CD4-positive, alpha-beta T cell treated with Interferon gamma for 1 hour (primary cell): Measurements from ENCODE around the gene NOP9.

Experiments used
- DNase-seq: peaks from one replicate; pipeline ENCODE4 v3.0.0-alpha.2; 2020

The NOP9 gene

DNA sequence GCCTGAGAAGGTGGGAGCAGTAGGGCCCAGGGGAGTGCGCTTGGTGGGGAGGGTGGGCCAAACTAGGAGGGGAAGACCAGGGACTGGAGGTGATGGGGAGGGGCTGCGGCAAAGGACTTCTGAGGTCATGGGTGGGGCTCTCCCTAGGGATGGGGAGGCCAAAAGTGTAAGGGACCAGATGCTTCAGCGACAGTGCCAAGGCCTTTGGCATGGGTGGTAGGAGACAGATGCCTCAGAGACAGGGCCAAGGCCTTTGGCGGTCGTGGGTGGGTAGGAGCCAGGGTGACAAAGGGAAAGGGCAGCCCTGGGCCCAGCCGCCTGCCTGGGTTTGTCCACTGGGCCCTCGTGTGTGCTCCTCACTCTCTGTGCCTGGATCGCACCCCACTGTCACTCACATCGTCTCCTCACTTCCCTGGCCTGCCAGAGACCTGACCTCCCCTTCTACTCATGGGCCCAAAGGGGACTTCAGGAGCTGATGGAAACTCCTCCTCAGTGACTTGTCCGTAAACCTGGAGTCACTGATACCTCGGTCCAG lies 15.1 kb upstream of the NOP9 start:
- no peak for DNase-seq

DNA sequence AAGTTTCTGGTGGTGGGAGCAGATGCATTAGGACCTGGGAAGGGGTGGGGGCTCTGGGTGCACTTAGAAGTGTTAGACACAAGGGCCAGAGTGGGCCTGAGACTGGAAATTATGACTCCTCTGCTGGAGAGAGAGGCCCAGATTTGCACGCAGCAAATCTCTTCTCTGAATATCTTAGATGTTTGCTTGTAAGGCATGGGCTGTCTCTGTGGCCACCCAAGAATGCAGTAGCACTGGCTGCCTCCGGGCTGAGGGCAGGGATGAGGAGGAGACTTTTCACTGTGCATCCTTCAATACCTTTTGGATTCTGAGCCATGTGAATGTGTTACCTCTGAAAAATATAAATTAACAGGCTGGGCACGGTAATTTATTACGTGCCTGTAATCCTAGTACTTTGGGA lies 14.3 kb upstream of the NOP9 start:
- DNase-seq: no peak

- no peak for DNase-seq
Measured at GRCh38 chr14:24286996-24287395, 12.7 kb upstream of the NOP9 start.

- DNase-seq: no peak
Measured at GRCh38 chr14:24289649-24290280, 9.9 kb upstream of the NOP9 start.

- DNase-seq: no peak
Measured at GRCh38 chr14:24290746-24291145, 8.9 kb upstream of the NOP9 start.

GRCh38 chr14:24291446-24292117 lies 8.1 kb upstream of the NOP9 start:
- no peak for DNase-seq

- no peak for DNase-seq
Measured at GRCh38 chr14:24292118-24292807, 7.4 kb upstream of the NOP9 start.

GRCh38 chr14:24293525-24293924 lies 6.1 kb upstream of the NOP9 start:
- no peak for DNase-seq

DNA sequence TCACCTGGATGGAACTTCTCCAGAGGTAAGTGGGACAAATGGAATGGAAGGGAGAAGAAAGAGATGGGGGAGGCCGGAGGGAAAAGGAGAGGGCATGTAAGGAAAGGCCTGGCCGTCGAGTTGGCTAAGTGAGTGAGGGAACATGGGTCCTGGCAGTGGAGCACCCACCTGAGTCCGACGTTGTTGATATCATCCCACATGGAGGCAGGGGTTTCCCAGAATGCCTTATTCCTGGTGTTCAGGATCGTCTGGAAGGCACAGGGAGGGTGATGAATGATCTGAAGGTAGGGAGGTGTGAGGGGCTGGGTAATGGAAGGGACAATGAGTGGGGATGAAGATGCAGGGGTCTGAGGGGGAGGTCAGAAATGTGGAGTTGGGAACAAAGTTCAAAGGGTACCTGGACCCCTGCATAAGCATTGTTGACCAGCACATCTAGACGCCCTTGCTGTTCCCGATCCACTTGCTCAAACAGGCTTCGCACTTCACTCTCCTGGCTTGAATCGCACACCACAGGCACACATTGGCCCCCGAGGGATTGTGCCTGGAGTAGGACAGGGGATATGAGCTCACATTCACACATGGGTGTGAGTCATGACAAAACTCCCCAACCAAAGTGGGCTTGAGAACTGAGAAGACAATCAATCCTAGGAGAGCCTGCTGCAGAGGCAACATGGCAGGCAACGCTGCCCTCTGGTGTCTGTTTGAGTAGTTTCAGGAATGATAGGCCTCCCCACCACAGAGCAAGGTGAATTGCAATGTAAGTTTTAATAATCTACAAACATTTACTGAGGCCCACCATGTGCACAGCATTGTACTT lies 3.1 kb upstream of the NOP9 start:
- peak; percentile 80 for DNase-seq

GRCh38 chr14:24297190-24297964 lies 2.3 kb upstream of the NOP9 start:
- no peak for DNase-seq

GRCh38 chr14:24298892-24299254 lies 777 bp upstream of the NOP9 start:
- peak; percentile 20 for DNase-seq

- DNase-seq: no peak
Measured at GRCh38 chr14:24300326-24300980, 803 bp downstream of the NOP9 start.

DNA sequence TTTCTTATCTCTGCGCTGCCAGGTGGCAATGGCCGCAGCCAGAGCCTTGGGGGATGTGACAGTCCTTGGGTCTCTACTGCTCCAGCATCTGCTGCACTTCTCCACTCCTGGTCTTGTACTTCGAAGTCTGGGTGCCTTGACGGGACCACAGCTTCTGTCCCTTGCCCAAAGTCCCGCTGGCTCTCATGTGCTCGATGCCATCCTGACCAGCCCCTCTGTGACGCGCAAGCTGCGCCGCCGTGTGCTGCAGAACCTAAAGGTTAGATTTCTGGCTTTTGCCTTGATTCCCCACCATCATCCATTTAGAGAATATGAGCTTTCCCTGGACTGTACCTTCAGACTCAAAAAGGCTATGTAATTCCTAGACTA lies 4.4 kb downstream of the NOP9 start:
- DNase-seq: no peak

DNA sequence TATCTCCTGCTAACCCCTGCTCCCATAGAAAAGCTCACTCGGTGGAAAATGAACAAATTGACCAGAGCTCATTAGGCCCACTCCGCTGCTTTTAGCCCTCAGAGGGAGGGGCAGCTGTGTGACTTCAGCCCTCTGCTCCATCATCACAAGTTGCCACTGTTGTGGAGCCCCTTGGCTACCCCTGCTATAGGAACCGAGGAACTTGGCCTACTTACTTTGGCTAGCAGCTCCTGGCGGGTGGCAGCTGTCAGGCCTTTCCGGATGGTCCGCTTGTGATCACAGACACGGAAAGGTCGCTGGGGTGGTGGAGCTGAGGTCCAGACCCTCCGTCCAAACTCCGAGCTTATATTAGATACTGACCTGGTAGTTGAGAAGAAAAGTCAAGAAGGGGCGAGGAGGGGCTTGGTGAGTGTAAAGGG lies 7.5 kb downstream of the NOP9 start:
- no peak for DNase-seq

GRCh38 chr14:24307575-24308341 lies 8.1 kb downstream of the NOP9 start, which contains the start of gene CIDEB:
Gene CIDEB (minus strand): TSS chr14:24307977. CDS start chr14:24307858, 119 bp downstream.
- DNase-seq: peak; percentile 59

DNA sequence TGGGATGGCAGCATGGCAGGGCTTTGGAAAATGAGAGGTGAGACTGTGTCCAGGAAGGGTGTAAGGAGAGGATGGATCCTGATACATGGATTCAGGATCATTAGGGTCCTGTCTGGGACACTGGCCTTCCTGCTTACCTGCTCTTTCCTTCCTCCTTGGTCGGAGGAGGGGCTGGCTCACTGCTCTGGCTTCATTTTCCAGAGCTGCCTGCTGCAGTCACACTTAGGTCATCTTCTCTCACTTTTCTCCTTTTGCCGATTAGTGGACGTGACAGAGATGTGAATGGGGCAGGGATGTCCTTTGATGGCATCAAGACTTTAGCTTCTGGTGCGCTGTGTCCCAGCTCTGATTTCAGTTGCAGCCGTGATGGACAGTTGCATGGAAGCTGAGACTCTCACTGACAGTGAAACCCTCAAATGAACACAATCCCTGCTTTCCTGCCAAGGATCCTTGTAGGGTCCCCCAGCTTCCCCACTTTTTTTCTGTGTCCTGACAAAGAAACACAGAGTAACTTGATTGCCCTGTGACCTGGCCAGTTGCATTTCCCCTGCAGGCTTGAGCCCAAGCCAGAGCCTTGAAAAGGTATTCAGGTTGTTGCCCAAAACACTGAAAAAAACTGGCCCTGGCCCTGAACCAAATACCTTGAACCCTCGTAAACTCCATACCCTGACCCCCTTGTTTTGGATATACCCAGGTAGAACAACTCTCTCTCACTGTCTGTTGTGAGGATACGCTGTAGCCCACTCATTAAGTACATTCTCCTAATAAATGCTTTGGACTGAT lies 8.9 kb downstream of the NOP9 start:
- DNase-seq: no peak

DNA sequence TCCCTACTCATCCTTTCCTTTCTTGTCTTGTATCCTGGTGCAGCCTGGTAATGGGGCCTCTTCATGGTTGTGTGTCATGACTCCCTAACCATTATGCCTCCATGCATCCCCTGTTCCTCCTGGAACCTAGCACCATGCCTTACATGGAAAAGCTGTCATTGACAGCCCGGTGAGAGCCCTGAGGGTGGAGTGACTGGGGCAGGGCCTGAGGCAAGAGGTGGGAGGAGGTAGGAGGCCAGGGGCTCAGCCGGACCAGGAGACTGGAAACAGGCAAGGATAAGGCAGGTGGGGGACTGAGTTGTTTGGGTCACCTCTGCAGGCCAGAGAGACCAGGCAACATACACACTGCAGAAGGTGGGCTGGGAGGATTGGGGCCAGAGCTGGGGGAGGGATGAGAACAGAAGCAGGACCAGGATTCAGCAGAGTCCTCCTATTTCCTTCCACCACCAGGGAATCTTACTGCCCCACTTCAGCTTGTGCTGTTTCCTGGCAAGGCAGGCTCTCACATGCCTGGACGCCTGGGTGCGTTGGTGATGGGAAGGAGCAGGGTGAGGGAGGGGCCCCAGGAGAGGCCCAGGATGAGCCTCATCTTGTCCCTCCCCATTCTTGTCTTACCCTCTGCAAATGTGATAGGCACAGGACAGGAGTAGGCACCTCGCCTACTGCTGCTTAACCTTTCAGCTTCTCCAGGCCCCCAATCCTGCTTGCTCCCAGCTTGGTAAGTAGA lies 10.1 kb downstream of the NOP9 start, which contains the start of gene LTB4R2:
Gene LTB4R2 (plus strand): TSS at position 603 of the 727 bp plus-strand sequence. CDS start 525 bp downstream, outside the sequence.
- no peak for DNase-seq

- no peak for DNase-seq
Measured at GRCh38 chr14:24310265-24310645, 10.6 kb downstream of the NOP9 start.
